HepG2 (cell line): ENCODE data around the gene ZNF888. TPM values are rescaled to one million over a fixed set of nuclear protein-coding genes. Genes with fewer than 3 reads are reported as not detected.

Source experiments
- AKAP8 ChIP-seq: sonication (generic); formaldehyde crosslinking; IDR thresholded peaks from 2 replicates; pipeline ENCODE4 v1.5.1; 2020; ENCODE audit warnings: mild to moderate bottlenecking, missing genetic modification reagents
- CHCHD3 ChIP-seq: sonication (generic); formaldehyde crosslinking; IDR thresholded peaks from 2 replicates; pipeline ENCODE4 v1.8.0; 2022; ENCODE audit warnings: mild to moderate bottlenecking, missing genetic modification reagents, moderate library complexity
- GATAD2A ChIP-seq: IDR thresholded peaks from 2 replicates; pipeline ENCODE4 v1.6.1; 2016
- HNRNPH1 ChIP-seq: fragments of 200-400 bp; formaldehyde crosslinking; optimal IDR thresholded peaks from 2 replicates; pipeline ENCODE3; 2017; ENCODE audit warnings: mild to moderate bottlenecking, low read depth, low read length
- KDM2A ChIP-seq: sonication (generic); formaldehyde crosslinking; IDR thresholded peaks from 2 replicates; pipeline ENCODE4 v1.4.0; 2020; ENCODE audit warnings: low read depth, missing genetic modification reagents, borderline replicate concordance
- RBFOX2 ChIP-seq: fragments of 200-400 bp; formaldehyde crosslinking; IDR thresholded peaks from 2 replicates; pipeline ENCODE4 v1.6.1; 2017; ENCODE audit warnings: low read depth, mild to moderate bottlenecking, low read length
- RNF2 ChIP-seq: fragments of 450-650 bp; conservative IDR thresholded peaks from 2 replicates; pipeline ENCODE4 v1.6.1; 2016; ENCODE audit warnings: low read depth
- ZFX ChIP-seq: sonication (generic); formaldehyde crosslinking; IDR thresholded peaks from 2 replicates; pipeline ENCODE4 v1.4.0; 2020; ENCODE audit warnings: mild to moderate bottlenecking, low read depth, missing genetic modification reagents, moderate library complexity
- ZNF12 ChIP-seq: sonication (generic); formaldehyde crosslinking; IDR thresholded peaks from 2 replicates; pipeline ENCODE4 v1.5.0; 2020; ENCODE audit warnings: missing genetic modification reagents
- ZNF251 ChIP-seq: sonication (generic); formaldehyde crosslinking; IDR thresholded peaks from 2 replicates; pipeline ENCODE4 v1.9.0; 2021; ENCODE audit warnings: mild to moderate bottlenecking, missing genetic modification reagents
- ZNF292 ChIP-seq: sonication (generic); formaldehyde crosslinking; IDR thresholded peaks from 2 replicates; pipeline ENCODE4 v1.8.1; 2022; ENCODE audit warnings: mild to moderate bottlenecking, low read depth, missing genetic modification reagents, borderline replicate concordance
- ZNF614 ChIP-seq: IDR thresholded peaks from 2 replicates; pipeline ENCODE4 v1.6.1; 2018; ENCODE audit warnings: missing biosample characterization, missing genetic modification reagents, inconsistent platforms, borderline replicate concordance
- polyA plus RNA-seq, 8 experiments: library from polyadenylated mRNA; depleted of rRNA in 3 of 8; stranded (reverse) in 7 of 8; unstranded in 1 of 8; fragments of >200 nt; fragmentation: Illumina TruSeq in 4 of 8; extraction: Trizol in 4 of 8; gene quantifications; 2 replicates each; pipeline versions ENCODE4 v1.2.1 to v1.2.3, GENCODE V29; 2011 to 2016; ENCODE audit warnings: low read depth in 4 of 8, missing spikeins in 1 of 8, mixed read lengths in 1 of 8; ENCODE audit not compliant: insufficient read depth in 1 of 8
- total RNA-seq, 5 experiments: library from RNA; depleted of rRNA; stranded (reverse); fragments of >200 nt; fragmentation: Illumina TruSeq; extraction: Trizol; gene quantifications; 2 replicates each; pipeline ENCODE4 v1.2.3, GENCODE V29; 2016; ENCODE audit warnings: low read depth in 1 of 5
- TF ChIP-seq, protein P1 (sequence below): sonication (generic); formaldehyde crosslinking; IDR thresholded peaks from 2 replicates; pipeline ENCODE4 v1.4.0; 2020; ENCODE audit warnings: low read depth, missing genetic modification reagents
- TF ChIP-seq, protein P2 (sequence below): sonication (generic); formaldehyde crosslinking; IDR thresholded peaks from one replicate; pipeline ENCODE4 v1.5.1; 2020; ENCODE audit warnings: mild to moderate bottlenecking, missing genetic modification reagents; ENCODE audit errors: not compliant biosample characterization
- TF ChIP-seq, protein P3 (sequence below): sonication (generic); formaldehyde crosslinking; conservative IDR thresholded peaks from 2 replicates; pipeline ENCODE4 v1.4.0; 2020; ENCODE audit warnings: missing genetic modification reagents

The ZNF888 gene
- total and polyA plus RNA-seq, 2 of the 13 experiments (the other 11 are each of a cell fraction or from before 2014, with no cell fraction given), result 1.7 to 7.6 TPM

- TF ChIP-seq HNRNPH1, result no peak
- TF ChIP-seq, protein P1, sequence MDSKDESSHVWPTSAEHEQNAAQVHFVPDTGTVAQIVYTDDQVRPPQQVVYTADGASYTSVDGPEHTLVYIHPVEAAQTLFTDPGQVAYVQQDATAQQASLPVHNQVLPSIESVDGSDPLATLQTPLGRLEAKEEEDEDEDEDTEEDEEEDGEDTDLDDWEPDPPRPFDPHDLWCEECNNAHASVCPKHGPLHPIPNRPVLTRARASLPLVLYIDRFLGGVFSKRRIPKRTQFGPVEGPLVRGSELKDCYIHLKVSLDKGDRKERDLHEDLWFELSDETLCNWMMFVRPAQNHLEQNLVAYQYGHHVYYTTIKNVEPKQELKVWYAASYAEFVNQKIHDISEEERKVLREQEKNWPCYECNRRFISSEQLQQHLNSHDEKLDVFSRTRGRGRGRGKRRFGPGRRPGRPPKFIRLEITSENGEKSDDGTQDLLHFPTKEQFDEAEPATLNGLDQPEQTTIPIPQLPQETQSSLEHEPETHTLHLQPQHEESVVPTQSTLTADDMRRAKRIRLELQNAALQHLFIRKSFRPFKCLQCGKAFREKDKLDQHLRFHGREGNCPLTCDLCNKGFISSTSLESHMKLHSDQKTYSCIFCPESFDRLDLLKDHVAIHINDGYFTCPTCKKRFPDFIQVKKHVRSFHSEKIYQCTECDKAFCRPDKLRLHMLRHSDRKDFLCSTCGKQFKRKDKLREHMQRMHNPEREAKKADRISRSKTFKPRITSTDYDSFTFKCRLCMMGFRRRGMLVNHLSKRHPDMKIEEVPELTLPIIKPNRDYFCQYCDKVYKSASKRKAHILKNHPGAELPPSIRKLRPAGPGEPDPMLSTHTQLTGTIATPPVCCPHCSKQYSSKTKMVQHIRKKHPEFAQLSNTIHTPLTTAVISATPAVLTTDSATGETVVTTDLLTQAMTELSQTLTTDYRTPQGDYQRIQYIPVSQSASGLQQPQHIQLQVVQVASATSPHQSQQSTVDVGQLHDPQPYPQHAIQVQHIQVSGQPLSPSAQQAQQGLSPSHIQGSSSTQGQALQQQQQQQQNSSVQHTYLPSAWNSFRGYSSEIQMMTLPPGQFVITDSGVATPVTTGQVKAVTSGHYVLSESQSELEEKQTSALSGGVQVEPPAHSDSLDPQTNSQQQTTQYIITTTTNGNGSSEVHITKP (CRISPR knock-in tag), result no peak
- TF ChIP-seq, protein P2, sequence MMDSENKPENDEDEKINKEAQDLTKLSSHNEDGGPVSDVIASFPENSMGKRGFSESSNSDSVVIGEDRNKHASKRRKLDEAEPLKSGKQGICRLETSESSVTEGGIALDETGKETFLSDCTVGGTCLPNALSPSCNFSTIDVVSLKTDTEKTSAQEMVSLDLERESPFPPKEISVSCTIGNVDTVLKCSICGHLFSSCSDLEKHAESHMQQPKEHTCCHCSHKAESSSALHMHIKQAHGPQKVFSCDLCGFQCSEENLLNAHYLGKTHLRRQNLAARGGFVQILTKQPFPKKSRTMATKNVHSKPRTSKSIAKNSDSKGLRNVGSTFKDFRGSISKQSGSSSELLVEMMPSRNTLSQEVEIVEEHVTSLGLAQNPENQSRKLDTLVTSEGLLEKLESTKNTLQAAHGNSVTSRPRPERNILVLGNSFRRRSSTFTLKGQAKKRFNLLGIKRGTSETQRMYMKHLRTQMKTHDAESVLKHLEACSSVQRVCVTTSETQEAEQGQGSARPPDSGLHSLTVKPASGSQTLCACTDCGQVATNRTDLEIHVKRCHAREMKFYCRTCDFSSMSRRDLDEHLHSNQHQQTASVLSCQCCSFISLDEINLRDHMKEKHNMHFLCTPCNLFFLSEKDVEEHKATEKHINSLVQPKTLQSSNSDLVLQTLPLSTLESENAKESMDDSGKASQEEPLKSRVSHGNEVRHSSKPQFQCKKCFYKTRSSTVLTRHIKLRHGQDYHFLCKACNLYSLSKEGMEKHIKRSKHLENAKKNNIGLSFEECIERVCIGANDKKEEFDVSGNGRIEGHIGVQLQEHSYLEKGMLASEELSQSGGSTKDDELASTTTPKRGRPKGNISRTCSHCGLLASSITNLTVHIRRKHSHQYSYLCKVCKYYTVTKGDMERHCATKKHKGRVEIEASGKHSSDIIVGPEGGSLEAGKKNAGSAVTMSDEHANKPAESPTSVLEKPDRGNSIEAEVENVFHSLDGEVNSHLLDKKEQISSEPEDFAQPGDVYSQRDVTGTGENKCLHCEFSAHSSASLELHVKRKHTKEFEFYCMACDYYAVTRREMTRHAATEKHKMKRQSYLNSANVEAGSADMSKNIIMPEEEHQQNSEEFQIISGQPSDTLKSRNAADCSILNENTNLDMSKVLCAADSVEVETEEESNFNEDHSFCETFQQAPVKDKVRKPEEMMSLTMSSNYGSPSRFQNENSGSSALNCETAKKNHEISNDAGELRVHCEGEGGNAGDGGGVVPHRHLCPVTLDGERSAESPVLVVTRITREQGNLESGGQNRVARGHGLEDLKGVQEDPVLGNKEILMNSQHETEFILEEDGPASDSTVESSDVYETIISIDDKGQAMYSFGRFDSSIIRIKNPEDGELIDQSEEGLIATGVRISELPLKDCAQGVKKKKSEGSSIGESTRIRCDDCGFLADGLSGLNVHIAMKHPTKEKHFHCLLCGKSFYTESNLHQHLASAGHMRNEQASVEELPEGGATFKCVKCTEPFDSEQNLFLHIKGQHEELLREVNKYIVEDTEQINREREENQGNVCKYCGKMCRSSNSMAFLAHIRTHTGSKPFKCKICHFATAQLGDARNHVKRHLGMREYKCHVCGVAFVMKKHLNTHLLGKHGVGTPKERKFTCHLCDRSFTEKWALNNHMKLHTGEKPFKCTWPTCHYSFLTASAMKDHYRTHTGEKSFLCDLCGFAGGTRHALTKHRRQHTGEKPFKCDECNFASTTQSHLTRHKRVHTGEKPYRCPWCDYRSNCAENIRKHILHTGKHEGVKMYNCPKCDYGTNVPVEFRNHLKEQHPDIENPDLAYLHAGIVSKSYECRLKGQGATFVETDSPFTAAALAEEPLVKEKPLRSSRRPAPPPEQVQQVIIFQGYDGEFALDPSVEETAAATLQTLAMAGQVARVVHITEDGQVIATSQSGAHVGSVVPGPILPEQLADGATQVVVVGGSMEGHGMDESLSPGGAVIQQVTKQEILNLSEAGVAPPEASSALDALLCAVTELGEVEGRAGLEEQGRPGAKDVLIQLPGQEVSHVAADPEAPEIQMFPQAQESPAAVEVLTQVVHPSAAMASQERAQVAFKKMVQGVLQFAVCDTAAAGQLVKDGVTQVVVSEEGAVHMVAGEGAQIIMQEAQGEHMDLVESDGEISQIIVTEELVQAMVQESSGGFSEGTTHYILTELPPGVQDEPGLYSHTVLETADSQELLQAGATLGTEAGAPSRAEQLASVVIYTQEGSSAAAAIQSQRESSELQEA (CRISPR knock-in tag), result no peak
- TF ChIP-seq RNF2, result no peak
- TF ChIP-seq, protein P3, sequence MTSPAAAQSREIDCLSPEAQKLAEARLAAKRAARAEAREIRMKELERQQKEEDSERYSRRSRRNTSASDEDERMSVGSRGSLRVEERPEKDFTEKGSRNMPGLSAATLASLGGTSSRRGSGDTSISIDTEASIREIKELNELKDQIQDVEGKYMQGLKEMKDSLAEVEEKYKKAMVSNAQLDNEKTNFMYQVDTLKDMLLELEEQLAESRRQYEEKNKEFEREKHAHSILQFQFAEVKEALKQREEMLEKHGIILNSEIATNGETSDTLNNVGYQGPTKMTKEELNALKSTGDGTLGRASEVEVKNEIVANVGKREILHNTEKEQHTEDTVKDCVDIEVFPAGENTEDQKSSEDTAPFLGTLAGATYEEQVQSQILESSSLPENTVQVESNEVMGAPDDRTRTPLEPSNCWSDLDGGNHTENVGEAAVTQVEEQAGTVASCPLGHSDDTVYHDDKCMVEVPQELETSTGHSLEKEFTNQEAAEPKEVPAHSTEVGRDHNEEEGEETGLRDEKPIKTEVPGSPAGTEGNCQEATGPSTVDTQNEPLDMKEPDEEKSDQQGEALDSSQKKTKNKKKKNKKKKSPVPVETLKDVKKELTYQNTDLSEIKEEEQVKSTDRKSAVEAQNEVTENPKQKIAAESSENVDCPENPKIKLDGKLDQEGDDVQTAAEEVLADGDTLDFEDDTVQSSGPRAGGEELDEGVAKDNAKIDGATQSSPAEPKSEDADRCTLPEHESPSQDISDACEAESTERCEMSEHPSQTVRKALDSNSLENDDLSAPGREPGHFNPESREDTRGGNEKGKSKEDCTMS (CRISPR knock-in tag), result no peak
- no peak for TF ChIP-seq CHCHD3 (CRISPR knock-in tag)
- TF ChIP-seq AKAP8 (CRISPR knock-in tag), result no peak
- peak; percentile 79; the same call in 1 of the 2 replicates for TF ChIP-seq KDM2A (CRISPR knock-in tag)
- TF ChIP-seq ZNF292 (CRISPR knock-in tag), result no peak
- no peak for TF ChIP-seq ZNF251 (CRISPR knock-in tag)
- no peak for TF ChIP-seq GATAD2A (CRISPR knock-in tag)
- TF ChIP-seq ZNF614 (CRISPR knock-in tag), result no peak
- peak; percentile 48 for TF ChIP-seq ZFX (CRISPR knock-in tag)
- TF ChIP-seq ZNF12, result peak; percentile 82
- peak; percentile 75 for TF ChIP-seq RBFOX2
Measured at GRCh38 chr19:52942386-52943133, 19.3 kb upstream of the ZNF888 start (continued).
